Panc1 (cell line): Measurements from ENCODE around the gene MAIP1. TPM values are rescaled to one million over a fixed set of nuclear protein-coding genes. Genes with fewer than 3 reads are reported as not detected.

Source experiments
- ATAC-seq: fragments of 200-7000 bp; cut with Tn5 transposase; 2 replicates; pipeline ENCODE4 v1.9.1; 2020; ENCODE audit warnings: mild to moderate bottlenecking, moderate library complexity
- BruUV-seq: library from RNA; stranded (reverse); fragments of 400-500 nt; replicated peaks from 2 replicates; lab custom pipeline; 2021; lab: Mats Ljungman, UMichigan
- CTCF ChIA-PET: fragments of 300-600 bp; sonication (Branson Sonifier 250); formaldehyde crosslinking; loops from one replicate; lab custom pipeline; 2022; ENCODE audit warnings: antibody characterized with exemption; lab: Charles Lee
- POLR2A ChIA-PET: fragments of 300-600 bp; sonication (Branson Sonifier 250); formaldehyde crosslinking; loops from one replicate; lab custom pipeline; 2022; ENCODE audit warnings: antibody characterized with exemption; lab: Charles Lee
- DNase-seq: peaks from one replicate; pipeline ENCODE4 v3.0.0-alpha.2; 2010; ENCODE audit warnings: low read depth, low spot score
- H3K27ac ChIP-seq: 2 replicates; pipeline ENCODE4 v1.5.1; 2011; ENCODE audit warnings: mild to moderate bottlenecking, low read length, inconsistent platforms
- H3K27me3 ChIP-seq: fragments of 200-500 bp; sonication (Bioruptor generic); 2 replicates; pipeline ENCODE4 v1.6.0; 2014; ENCODE audit warnings: low read length, inconsistent platforms; ENCODE audit not compliant: control insufficient read depth, insufficient read depth
- H3K36me3 ChIP-seq: fragments of 200-500 bp; sonication (Bioruptor generic); 2 replicates; pipeline ENCODE4 v1.5.1; 2014; ENCODE audit warnings: inconsistent platforms, mild to moderate bottlenecking, low read length, moderate library complexity; ENCODE audit not compliant: control insufficient read depth, insufficient read depth
- H3K4me1 ChIP-seq: 2 replicates; pipeline ENCODE4 v1.5.1; 2011; ENCODE audit warnings: inconsistent platforms, mild to moderate bottlenecking, low read length, moderate library complexity; ENCODE audit not compliant: control insufficient read depth, insufficient read depth
- H3K4me3 ChIP-seq, 2 experiments: 2 replicates each; pipeline ENCODE4 v1.5.1; 2011 to 2012; ENCODE audit warnings: low read depth in 2 of 2, low read length in 2 of 2, mild to moderate bottlenecking in 2 of 2, inconsistent platforms in 1 of 2, moderate library complexity in 1 of 2
- H3K9me3 ChIP-seq: fragments of 200-500 bp; sonication (Bioruptor generic); 2 replicates; pipeline ENCODE4 v1.5.1; 2014; ENCODE audit warnings: low read depth, mild to moderate bottlenecking, inconsistent platforms, low read length, moderate library complexity; ENCODE audit not compliant: control insufficient read depth, insufficient read depth
- CTCF ChIP-seq: fragments of 450-650 bp; IDR thresholded peaks from 2 replicates; pipeline ENCODE4 v1.5.1; 2017; ENCODE audit warnings: mild to moderate bottlenecking
- POLR2AphosphoS5 ChIP-seq: IDR thresholded peaks from 2 replicates; pipeline ENCODE4 v1.6.1; 2012; ENCODE audit warnings: mild to moderate bottlenecking, low read depth, low read length, moderate library complexity
- SIN3A ChIP-seq: IDR thresholded peaks from 2 replicates; pipeline ENCODE4 v1.6.1; 2012; ENCODE audit warnings: low read depth, mild to moderate bottlenecking, low read length, moderate library complexity, borderline replicate concordance; ENCODE audit not compliant: insufficient read depth
- TCF7L2 ChIP-seq: IDR thresholded peaks from 2 replicates; pipeline ENCODE4 v1.6.1; 2011; ENCODE audit warnings: mild to moderate bottlenecking, low read depth, low read length, inconsistent platforms
- in situ Hi-C: cut with HindIII; loops from 2 replicates; pipeline ENCODE4 v1.10.0; 2016; ENCODE audit warnings: low sequenced_read_pairs, low pct_unique_long_range_greater_than_20kb
- intact Hi-C: fragments of 100-400 bp; cut with micrococcal nuclease; formaldehyde crosslinking; loops from one replicate; pipeline ENCODE4 v1.10.0; 2022; ENCODE audit not compliant: unreplicated experiment
- total RNA-seq: library from RNA; stranded (reverse); gene quantifications from one replicate; pipeline ENCODE4 v1.2.1, GENCODE V29; 2021; ENCODE audit not compliant: unreplicated experiment
- TF ChIP-seq, protein P1 (sequence below), 2 experiments: IDR thresholded peaks; 2 replicates each; pipeline ENCODE4 v1.6.1; 2011 to 2012; ENCODE audit warnings: low read depth in 2 of 2, control low read depth in 1 of 2, low read length in 1 of 2, mild to moderate bottlenecking in 1 of 2, moderate library complexity in 1 of 2; ENCODE audit not compliant: insufficient read depth in 1 of 2

Gene MAIP1
- total RNA-seq, 1 experiment from 2014 or later, result 20.9 TPM

DNA sequence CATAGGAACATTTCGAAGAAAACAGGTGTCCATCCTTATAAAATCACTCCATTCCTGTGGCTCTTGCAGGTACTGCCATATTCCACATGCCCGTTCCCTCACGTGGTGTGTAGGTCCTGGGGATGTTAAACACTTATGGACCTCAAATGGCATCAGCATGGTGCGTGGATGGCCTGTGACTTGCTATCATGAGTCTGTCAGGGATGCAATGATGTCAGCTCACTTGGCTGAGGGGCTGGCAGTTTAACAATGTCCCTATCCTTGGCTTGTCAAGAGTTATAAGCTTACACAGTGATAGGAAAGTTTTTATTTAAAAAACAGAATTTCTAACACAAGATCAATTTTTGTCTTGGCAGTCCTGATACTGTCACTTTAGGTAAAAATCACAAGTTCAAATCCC lies 28.8 kb downstream of the MAIP1 start:
- in situ Hi-C loops, result no loop called here
- H3K4me1 ChIP-seq, result peaks cover 12% of the 10 kb centered on the region
- H3K4me3 ChIP-seq, result no peak overlapping the region
- no peaks in the 10 kb centered on the region for H3K36me3 ChIP-seq
- BruUV-seq, result no TSS peak
- DNase-seq, result no peak
- intact Hi-C loops, result loop anchor here (10.0 kb wide), 1 partner anchor 211 kb away; no protein-coding TSS in a partner anchor
- ChIA-PET CTCF (interaction anchor here (0.5 kb wide), 1 partner anchor 424 kb away, joined by 3 read pairs; no protein-coding TSS in a partner anchor), POLR2A (no interaction called here)
- H3K9me3 ChIP-seq, result no peaks in the 10 kb centered on the region
- no peak for ATAC-seq
- no peaks in the 10 kb centered on the region for H3K27me3 ChIP-seq
- H3K27ac ChIP-seq, result peak overlapping the region; percentile 6; the same call in 1 of the 2 replicates
- no peak for TF ChIP-seq CTCF
- TF ChIP-seq SIN3A, result no peak
- TF ChIP-seq, protein P1, sequence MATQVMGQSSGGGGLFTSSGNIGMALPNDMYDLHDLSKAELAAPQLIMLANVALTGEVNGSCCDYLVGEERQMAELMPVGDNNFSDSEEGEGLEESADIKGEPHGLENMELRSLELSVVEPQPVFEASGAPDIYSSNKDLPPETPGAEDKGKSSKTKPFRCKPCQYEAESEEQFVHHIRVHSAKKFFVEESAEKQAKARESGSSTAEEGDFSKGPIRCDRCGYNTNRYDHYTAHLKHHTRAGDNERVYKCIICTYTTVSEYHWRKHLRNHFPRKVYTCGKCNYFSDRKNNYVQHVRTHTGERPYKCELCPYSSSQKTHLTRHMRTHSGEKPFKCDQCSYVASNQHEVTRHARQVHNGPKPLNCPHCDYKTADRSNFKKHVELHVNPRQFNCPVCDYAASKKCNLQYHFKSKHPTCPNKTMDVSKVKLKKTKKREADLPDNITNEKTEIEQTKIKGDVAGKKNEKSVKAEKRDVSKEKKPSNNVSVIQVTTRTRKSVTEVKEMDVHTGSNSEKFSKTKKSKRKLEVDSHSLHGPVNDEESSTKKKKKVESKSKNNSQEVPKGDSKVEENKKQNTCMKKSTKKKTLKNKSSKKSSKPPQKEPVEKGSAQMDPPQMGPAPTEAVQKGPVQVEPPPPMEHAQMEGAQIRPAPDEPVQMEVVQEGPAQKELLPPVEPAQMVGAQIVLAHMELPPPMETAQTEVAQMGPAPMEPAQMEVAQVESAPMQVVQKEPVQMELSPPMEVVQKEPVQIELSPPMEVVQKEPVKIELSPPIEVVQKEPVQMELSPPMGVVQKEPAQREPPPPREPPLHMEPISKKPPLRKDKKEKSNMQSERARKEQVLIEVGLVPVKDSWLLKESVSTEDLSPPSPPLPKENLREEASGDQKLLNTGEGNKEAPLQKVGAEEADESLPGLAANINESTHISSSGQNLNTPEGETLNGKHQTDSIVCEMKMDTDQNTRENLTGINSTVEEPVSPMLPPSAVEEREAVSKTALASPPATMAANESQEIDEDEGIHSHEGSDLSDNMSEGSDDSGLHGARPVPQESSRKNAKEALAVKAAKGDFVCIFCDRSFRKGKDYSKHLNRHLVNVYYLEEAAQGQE (IDR thresholded peaks at IDR 0.05; ENCODE audit: insufficient read depth in 1 of 2, low read depth in 2 of 2, low read length in 1 of 2), result no peak
- TF ChIP-seq POLR2AphosphoS5, result no peak
- no peak for TF ChIP-seq TCF7L2

GRCh38 chr2:199984755-199985154 lies 29.4 kb downstream of the MAIP1 start:
- POLR2A ChIA-PET, result no interaction called here

More at GRCh38 chr2:199984755-199985154, 29.4 kb downstream of the MAIP1 start:
- intact Hi-C loops, result loop anchor here (10.0 kb wide), 1 partner anchor 210 kb away; no protein-coding TSS in a partner anchor
- Histone ChIP-seq H3K27me3 (no peaks in the 10 kb centered on the region), H3K36me3 (no peaks in the 10 kb centered on the region), H3K4me3 (no peak overlapping the region), H3K4me1 (peaks cover 6% of the 10 kb centered on the region), H3K9me3 (no peaks in the 10 kb centered on the region), H3K27ac (peak overlapping the region; percentile 26; the same call in 1 of the 2 replicates)
- no peak for ATAC-seq
- no peak for DNase-seq
- no TSS peak for BruUV-seq
- no peak for TF ChIP-seq CTCF
- TF ChIP-seq, protein P1 (IDR thresholded peaks at IDR 0.05; ENCODE audit: insufficient read depth in 1 of 2, low read depth in 2 of 2, low read length in 1 of 2), result no peak
- in situ Hi-C loops, result no loop called here
- CTCF ChIA-PET, result interaction anchor here (0.5 to 0.7 kb wide), 2 partner anchors 344 to 424 kb away, joined by 3 read pairs; no protein-coding TSS in a partner anchor
